ENCODE results near the gene SHC3. TPM values are rescaled to one million over a fixed set of nuclear protein-coding genes. Genes with fewer than 3 reads are reported as not detected.

The SHC3 gene
- total RNA-seq, 1 experiment from 2014 or later = 0.27 TPM

DNA sequence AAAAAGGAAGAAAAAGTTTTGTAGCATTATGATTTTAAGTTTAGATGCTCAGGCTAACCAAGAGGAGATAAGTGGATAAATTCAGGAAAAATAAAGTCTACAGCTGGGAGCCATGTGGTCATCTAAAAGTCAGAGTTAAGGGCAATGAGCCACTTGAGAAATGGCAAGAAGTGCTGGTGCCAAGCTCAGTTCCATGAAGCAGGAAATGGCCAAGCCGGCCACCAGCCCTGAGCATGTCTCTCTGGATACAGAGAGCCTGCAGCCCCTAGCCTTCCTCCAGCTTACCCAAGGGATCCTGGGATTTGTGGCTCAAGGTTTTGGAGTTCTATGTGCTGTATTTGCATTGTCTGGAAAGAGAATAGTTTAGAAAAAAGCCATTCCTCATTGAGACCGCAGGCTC is 199.6 kb downstream of the SHC3 start:
- ATAC-seq = no peak
- H3K4me3 ChIP-seq (replicated peaks in 1 of 2; ENCODE audit: low read depth in 1 of 2, low read length in 2 of 2) = no peak overlapping the region
- H3K4me2 ChIP-seq (ENCODE audit: low read length) = no peak overlapping the region
- no peak overlapping the region for H3K27ac ChIP-seq (ENCODE audit: low read depth, low read length)
- no TSS peak for BruUV-seq (replicated peaks)
- TF ChIP-seq TCF7L2 (IDR thresholded peaks at IDR 0.05; ENCODE audit: borderline replicate concordance, extremely low read depth, insufficient read depth, insufficient read length) (no peak), SRF (IDR thresholded peaks at IDR 0.05; ENCODE audit: low read depth) (no peak), CEBPB (IDR thresholded peaks at IDR 0.05; ENCODE audit: low read depth) (no peak), ELF1 (IDR thresholded peaks at IDR 0.05; ENCODE audit: borderline replicate concordance, low read depth) (no peak), ZNF274 (IDR thresholded peaks at IDR 0.05; ENCODE audit: low read depth, low read length) (no peak), JUND (IDR thresholded peaks at IDR 0.05) (no peak), SP1 (IDR thresholded peaks at IDR 0.05; ENCODE audit: low read depth) (no peak), FOSL1 (IDR thresholded peaks at IDR 0.05; ENCODE audit: low read depth) (no peak), EZH2 (IDR thresholded peaks at IDR 0.05) (no peak), POLR2A (IDR thresholded peaks at IDR 0.05; ENCODE audit: borderline replicate concordance, extremely low read depth, insufficient read depth, insufficient read length) (no peak), SIN3A (IDR thresholded peaks at IDR 0.05; ENCODE audit: low read depth) (no peak), MAX (IDR thresholded peaks at IDR 0.05) (no peak), POLR2AphosphoS5 (IDR thresholded peaks at IDR 0.05; ENCODE audit: low read depth, low read length) (no peak), EGR1 (IDR thresholded peaks at IDR 0.05; ENCODE audit: low read depth) (no peak), CBX3 (IDR thresholded peaks at IDR 0.05; ENCODE audit: low read depth) (no peak), RAD21 (IDR thresholded peaks at IDR 0.05; ENCODE audit: low read depth) (no peak), YY1 (IDR thresholded peaks at IDR 0.05; ENCODE audit: extremely low read depth, insufficient replicate concordance, low read depth, low read length) (no peak)
- TF ChIP-seq, protein P1, sequence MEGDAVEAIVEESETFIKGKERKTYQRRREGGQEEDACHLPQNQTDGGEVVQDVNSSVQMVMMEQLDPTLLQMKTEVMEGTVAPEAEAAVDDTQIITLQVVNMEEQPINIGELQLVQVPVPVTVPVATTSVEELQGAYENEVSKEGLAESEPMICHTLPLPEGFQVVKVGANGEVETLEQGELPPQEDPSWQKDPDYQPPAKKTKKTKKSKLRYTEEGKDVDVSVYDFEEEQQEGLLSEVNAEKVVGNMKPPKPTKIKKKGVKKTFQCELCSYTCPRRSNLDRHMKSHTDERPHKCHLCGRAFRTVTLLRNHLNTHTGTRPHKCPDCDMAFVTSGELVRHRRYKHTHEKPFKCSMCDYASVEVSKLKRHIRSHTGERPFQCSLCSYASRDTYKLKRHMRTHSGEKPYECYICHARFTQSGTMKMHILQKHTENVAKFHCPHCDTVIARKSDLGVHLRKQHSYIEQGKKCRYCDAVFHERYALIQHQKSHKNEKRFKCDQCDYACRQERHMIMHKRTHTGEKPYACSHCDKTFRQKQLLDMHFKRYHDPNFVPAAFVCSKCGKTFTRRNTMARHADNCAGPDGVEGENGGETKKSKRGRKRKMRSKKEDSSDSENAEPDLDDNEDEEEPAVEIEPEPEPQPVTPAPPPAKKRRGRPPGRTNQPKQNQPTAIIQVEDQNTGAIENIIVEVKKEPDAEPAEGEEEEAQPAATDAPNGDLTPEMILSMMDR (IDR thresholded peaks at IDR 0.05 in 2 of 3, conservative IDR thresholded peaks at IDR 0.05 in 1 of 3; ENCODE audit: borderline replicate concordance in 1 of 3, insufficient read depth in 1 of 3, low read depth in 2 of 3, low read length in 2 of 3) = no peak
- TF ChIP-seq, protein P2, sequence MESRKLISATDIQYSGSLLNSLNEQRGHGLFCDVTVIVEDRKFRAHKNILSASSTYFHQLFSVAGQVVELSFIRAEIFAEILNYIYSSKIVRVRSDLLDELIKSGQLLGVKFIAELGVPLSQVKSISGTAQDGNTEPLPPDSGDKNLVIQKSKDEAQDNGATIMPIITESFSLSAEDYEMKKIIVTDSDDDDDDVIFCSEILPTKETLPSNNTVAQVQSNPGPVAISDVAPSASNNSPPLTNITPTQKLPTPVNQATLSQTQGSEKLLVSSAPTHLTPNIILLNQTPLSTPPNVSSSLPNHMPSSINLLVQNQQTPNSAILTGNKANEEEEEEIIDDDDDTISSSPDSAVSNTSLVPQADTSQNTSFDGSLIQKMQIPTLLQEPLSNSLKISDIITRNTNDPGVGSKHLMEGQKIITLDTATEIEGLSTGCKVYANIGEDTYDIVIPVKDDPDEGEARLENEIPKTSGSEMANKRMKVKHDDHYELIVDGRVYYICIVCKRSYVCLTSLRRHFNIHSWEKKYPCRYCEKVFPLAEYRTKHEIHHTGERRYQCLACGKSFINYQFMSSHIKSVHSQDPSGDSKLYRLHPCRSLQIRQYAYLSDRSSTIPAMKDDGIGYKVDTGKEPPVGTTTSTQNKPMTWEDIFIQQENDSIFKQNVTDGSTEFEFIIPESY (IDR thresholded peaks at IDR 0.05; ENCODE audit: extremely low read depth, insufficient replicate concordance, low read length) = no peak
- ChIA-PET POLR2A (no interaction called here), RAD21 (ENCODE audit: low non-redundant PET in 1 of 2, low total read pairs in 2 of 2, uncharacterized antibody in 2 of 2, unreplicated experiment in 2 of 2) (no interaction called here), CTCF (no interaction called here)
- no peaks in the 10 kb centered on the region for H3K27me3 ChIP-seq (ENCODE audit: insufficient read depth, low read length)
- no peaks in the 10 kb centered on the region; a peak in 1 of 4 replicates for H3K9me3 ChIP-seq (ENCODE audit: control insufficient read depth in 1 of 2, insufficient read depth in 1 of 2, low read depth in 1 of 2, low read length in 2 of 2)
- no peaks in the 10 kb centered on the region for H3K9me2 ChIP-seq (ENCODE audit: insufficient read depth)
- H3K79me2 ChIP-seq (ENCODE audit: insufficient read depth, low read length) = no peaks in the 10 kb centered on the region
- H4K20me1 ChIP-seq (ENCODE audit: insufficient read depth) = no peaks in the 10 kb centered on the region
- H3K9ac ChIP-seq (ENCODE audit: low read length) = no peak overlapping the region
- no peak overlapping the region for H2AFZ ChIP-seq (ENCODE audit: low read depth, low read length, poor library complexity, severe bottlenecking)
- intact Hi-C loops (cut with micrococcal nuclease) = no loop called here
- no peaks in the 10 kb centered on the region for H3K36me3 ChIP-seq (ENCODE audit: control insufficient read depth in 1 of 2, insufficient read depth in 2 of 2, low read length in 2 of 2)
- H3K4me1 ChIP-seq (ENCODE audit: control insufficient read depth in 1 of 2, insufficient read depth in 2 of 2, low read length in 2 of 2) = no peaks in the 10 kb centered on the region
- DNase-seq (ENCODE audit: low read depth, low spot score) = no peak

Data from HCT116 (cell line).